Neutrophil (primary cell): Measurements from ENCODE around the gene TNS2.

ENCODE experiments used
- H3K27ac ChIP-seq: fragments of 200-600 bp; sonication (generic); 2 replicates; pipeline ENCODE4 v1.5.1; 2016; ENCODE audit warnings: mild to moderate bottlenecking, moderate library complexity
- H3K27me3 ChIP-seq: fragments of 200-600 bp; sonication (generic); 2 replicates; pipeline ENCODE4 v1.6.0; 2016; ENCODE audit warnings: mild to moderate bottlenecking
- H3K36me3 ChIP-seq: fragments of 200-600 bp; sonication (generic); 2 replicates; pipeline ENCODE4 v1.5.1; 2017
- H3K4me1 ChIP-seq, 2 experiments: fragments of 200-600 bp in 1 of 2; sonication (generic) in 1 of 2; 1 replicate in 1 of 2; 2 replicates in 1 of 2; pipeline versions ENCODE4 v1.5.1 to v1.6.1; 2013 to 2016; ENCODE audit warnings: low read depth in 1 of 2, low read length in 1 of 2, mild to moderate bottlenecking in 1 of 2, moderate library complexity in 1 of 2; ENCODE audit not compliant: control insufficient read depth in 1 of 2, insufficient read depth in 1 of 2
- H3K4me3 ChIP-seq, 2 experiments: fragments of 200-600 bp in 1 of 2; sonication (generic) in 1 of 2; 1 replicate in 1 of 2; 2 replicates in 1 of 2; pipeline ENCODE4 v1.5.1; 2013 to 2016; ENCODE audit warnings: low read depth in 1 of 2, low read length in 1 of 2, mild to moderate bottlenecking in 1 of 2, moderate library complexity in 1 of 2
- H3K9me3 ChIP-seq: fragments of 200-600 bp; sonication (generic); 2 replicates; pipeline ENCODE4 v1.5.1; 2016
- CTCF ChIP-seq: fragments of 200-600 bp; sonication (generic); IDR thresholded peaks from 2 replicates; pipeline ENCODE4 v1.5.1; 2016; ENCODE audit warnings: antibody characterized with exemption

TNS2 gene

GRCh38 chr12:53036802-53037201, 13.1 kb upstream of the TNS2 start:
- H3K36me3 ChIP-seq, result peaks cover 76% of the 10 kb centered on the region
- H3K27ac ChIP-seq, result no peak overlapping the region
- peaks cover 10 to 17% of the 10 kb centered on the region in 2 experiments for H3K4me1 ChIP-seq
- H3K4me3 ChIP-seq, result no peak overlapping the region
- H3K9me3 ChIP-seq, result no peaks in the 10 kb centered on the region
- no peaks in the 10 kb centered on the region for H3K27me3 ChIP-seq
- TF ChIP-seq CTCF, result no peak

DNA sequence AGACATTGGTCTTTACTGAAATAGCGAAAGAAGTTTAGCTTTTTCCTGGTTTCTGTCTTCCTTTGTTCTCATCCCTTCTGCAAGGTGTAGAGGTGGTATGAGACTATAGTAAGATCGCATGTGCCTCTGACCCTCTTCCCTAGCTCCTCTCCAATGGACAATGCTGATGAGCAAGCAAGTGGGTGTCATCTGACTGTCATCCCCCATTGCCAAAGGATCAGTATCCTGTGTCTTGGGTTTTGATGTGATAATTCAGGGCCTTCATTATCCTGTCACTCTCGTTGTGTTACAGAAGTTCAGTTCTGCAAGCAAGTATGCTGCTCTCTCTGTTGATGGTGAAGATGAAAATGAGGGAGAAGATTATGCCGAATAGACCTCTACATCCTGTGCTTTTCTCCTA, 10.0 kb upstream of the TNS2 start:
- H3K4me1 ChIP-seq, result peaks cover 4 to 7% of the 10 kb centered on the region in 2 experiments
- no peak overlapping the region for H3K27ac ChIP-seq
- H3K9me3 ChIP-seq, result no peaks in the 10 kb centered on the region
- H3K4me3 ChIP-seq, result no peak overlapping the region
- H3K27me3 ChIP-seq, result peaks cover 6% of the 10 kb centered on the region
- TF ChIP-seq CTCF, result no peak
- H3K36me3 ChIP-seq, result peaks cover 55% of the 10 kb centered on the region

DNA sequence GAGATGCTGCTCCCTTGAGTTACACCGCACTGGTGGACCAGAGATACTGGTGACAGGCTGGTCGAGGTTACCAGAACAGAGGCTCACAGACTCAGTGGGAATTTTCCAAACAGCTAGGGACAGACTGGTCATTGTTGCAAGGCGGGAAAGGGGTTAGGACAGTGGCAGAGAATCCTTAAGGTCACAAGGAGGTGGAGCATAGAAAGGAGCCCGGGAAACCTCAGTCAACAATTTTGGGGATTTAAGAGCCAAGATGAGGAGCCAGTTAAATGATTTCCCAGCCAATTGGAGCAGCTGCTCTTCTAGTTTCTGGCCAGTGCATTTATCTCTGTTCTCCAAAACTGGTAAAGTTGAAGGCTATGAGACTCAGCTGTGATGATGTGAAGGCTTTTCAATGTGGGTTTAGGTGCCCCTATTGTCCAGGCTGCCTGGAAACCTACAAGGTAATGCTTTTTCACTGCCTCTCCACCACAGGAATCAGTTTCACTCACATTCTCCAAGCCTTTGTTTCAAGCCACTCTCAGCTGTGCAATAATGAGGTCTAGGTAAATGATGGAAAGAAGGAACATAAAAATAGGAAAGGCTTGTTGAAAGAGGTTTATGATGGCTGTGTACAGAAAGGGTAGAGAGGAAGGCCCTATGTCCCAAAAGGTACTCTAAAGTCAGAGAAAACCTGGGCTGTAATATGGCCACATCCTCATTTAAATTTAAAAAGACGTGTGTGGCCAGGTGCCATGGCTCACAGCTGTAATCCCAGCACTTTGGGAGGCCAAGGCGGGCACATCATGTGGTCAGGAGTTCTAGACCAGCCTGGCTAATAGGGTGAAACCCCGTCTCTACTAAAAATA, 7.0 kb upstream of the TNS2 start:
- peaks cover 25% of the 10 kb centered on the region for H3K36me3 ChIP-seq
- no peaks in the 10 kb centered on the region for H3K9me3 ChIP-seq
- peaks cover 30% of the 10 kb centered on the region for H3K27me3 ChIP-seq
- no peak overlapping the region for H3K4me3 ChIP-seq
- no peak overlapping the region for H3K27ac ChIP-seq
- H3K4me1 ChIP-seq, result peaks cover 15 to 18% of the 10 kb centered on the region in 2 experiments
- no peak for TF ChIP-seq CTCF

GRCh38 chr12:53044052-53044581, 5.7 kb upstream of the TNS2 start:
- no peak overlapping the region for H3K4me3 ChIP-seq
- H3K36me3 ChIP-seq, result peaks cover 12% of the 10 kb centered on the region
- TF ChIP-seq CTCF, result no peak
- H3K27ac ChIP-seq, result no peak overlapping the region
- H3K9me3 ChIP-seq, result no peaks in the 10 kb centered on the region
- peaks cover 12 to 14% of the 10 kb centered on the region in 2 experiments for H3K4me1 ChIP-seq
- H3K27me3 ChIP-seq, result peaks cover 32% of the 10 kb centered on the region

- Histone ChIP-seq H3K4me1 (peaks cover 12% of the 10 kb centered on the region in 2 experiments), H3K4me3 (no peak overlapping the region), H3K27me3 (peaks cover 32% of the 10 kb centered on the region), H3K36me3 (peaks cover 3% of the 10 kb centered on the region), H3K9me3 (no peaks in the 10 kb centered on the region), H3K27ac (no peak overlapping the region)
- no peak for TF ChIP-seq CTCF
These were observed 4.8 kb upstream of the TNS2 start for GRCh38 chr12:53044896-53045695.
